ENCODE results near the gene HES5.

The HES5 gene

GRCh38 chr1:2508180-2508579 lies 21.9 kb downstream of the HES5 start:
- Histone ChIP-seq H3K36me3 (ENCODE audit: control insufficient read depth in 5 of 5, insufficient read depth in 5 of 5, low read length in 5 of 5) (peaks cover 0 to 59% (median 54%) of the 10 kb centered on the region in 5 donors), H3K27me3 (ENCODE audit: control insufficient read depth in 5 of 5, insufficient read depth in 4 of 5, low read length in 5 of 5) (peaks cover 8 to 24% (median 18%) of the 10 kb centered on the region in 5 donors), H3K9me3 (ENCODE audit: control insufficient read depth in 5 of 5, low read length in 5 of 5) (no peaks in the 10 kb centered on the region), H3K27ac (ENCODE audit: low read depth, low read length) (no peak overlapping the region), H3K4me3 (ENCODE audit: low read depth in 1 of 5, low read length in 5 of 5) (no peak overlapping the region), H3K4me1 (ENCODE audit: control insufficient read depth in 5 of 5, insufficient read depth in 5 of 5, low read length in 5 of 5) (peaks cover 0 to 10% (median 3%) of the 10 kb centered on the region in 5 donors), H3K9ac (ENCODE audit: low read length in 5 of 5) (no peak overlapping the region)

- no peaks in the 10 kb centered on the region for H3K9me3 ChIP-seq (ENCODE audit: control insufficient read depth in 5 of 5, low read length in 5 of 5)
- H3K27me3 ChIP-seq (ENCODE audit: control insufficient read depth in 5 of 5, insufficient read depth in 4 of 5, low read length in 5 of 5): peaks cover 12 to 28% (median 23%) of the 10 kb centered on the region in 5 donors
- H3K9ac ChIP-seq (ENCODE audit: low read length in 5 of 5): no peak overlapping the region
- peaks cover 0 to 55% (median 50%) of the 10 kb centered on the region in 5 donors for H3K36me3 ChIP-seq (ENCODE audit: control insufficient read depth in 5 of 5, insufficient read depth in 5 of 5, low read length in 5 of 5)
- no peak overlapping the region for H3K27ac ChIP-seq (ENCODE audit: low read depth, low read length)
- H3K4me1 ChIP-seq (ENCODE audit: control insufficient read depth in 5 of 5, insufficient read depth in 5 of 5, low read length in 5 of 5): peaks cover 0 to 10% (median 3%) of the 10 kb centered on the region in 5 donors
- no peak overlapping the region for H3K4me3 ChIP-seq (ENCODE audit: low read depth in 1 of 5, low read length in 5 of 5)
Observed at GRCh38 chr1:2507744-2508155, 22.3 kb downstream of the HES5 start.

GRCh38 chr1:2506901-2507565 lies 23.0 kb downstream of the HES5 start:
- no peak overlapping the region for H3K9ac ChIP-seq (ENCODE audit: low read length in 5 of 5)
- peaks cover 0 to 47% (median 43%) of the 10 kb centered on the region in 5 donors for H3K36me3 ChIP-seq (ENCODE audit: control insufficient read depth in 5 of 5, insufficient read depth in 5 of 5, low read length in 5 of 5)
- peaks cover 16 to 31% (median 27%) of the 10 kb centered on the region in 5 donors for H3K27me3 ChIP-seq (ENCODE audit: control insufficient read depth in 5 of 5, insufficient read depth in 4 of 5, low read length in 5 of 5)
- no peak overlapping the region for H3K4me3 ChIP-seq (ENCODE audit: low read depth in 1 of 5, low read length in 5 of 5)
- H3K27ac ChIP-seq (ENCODE audit: low read depth, low read length): no peak overlapping the region
- H3K9me3 ChIP-seq (ENCODE audit: control insufficient read depth in 5 of 5, low read length in 5 of 5): no peaks in the 10 kb centered on the region
- peaks cover 0 to 10% (median 3%) of the 10 kb centered on the region in 5 donors for H3K4me1 ChIP-seq (ENCODE audit: control insufficient read depth in 5 of 5, insufficient read depth in 5 of 5, low read length in 5 of 5)

GRCh38 chr1:2506007-2506860 lies 23.8 kb downstream of the HES5 start:
- Histone ChIP-seq H3K9ac (ENCODE audit: low read length in 5 of 5) (no peak overlapping the region), H3K4me1 (ENCODE audit: control insufficient read depth in 5 of 5, insufficient read depth in 5 of 5, low read length in 5 of 5) (peaks cover 0 to 10% (median 3%) of the 10 kb centered on the region in 5 donors), H3K4me3 (ENCODE audit: low read depth in 1 of 5, low read length in 5 of 5) (no peak overlapping the region), H3K9me3 (ENCODE audit: control insufficient read depth in 5 of 5, low read length in 5 of 5) (no peaks in the 10 kb centered on the region), H3K27me3 (ENCODE audit: control insufficient read depth in 5 of 5, insufficient read depth in 4 of 5, low read length in 5 of 5) (peaks cover 23 to 39% (median 35%) of the 10 kb centered on the region in 5 donors), H3K27ac (ENCODE audit: low read depth, low read length) (no peak overlapping the region), H3K36me3 (ENCODE audit: control insufficient read depth in 5 of 5, insufficient read depth in 5 of 5, low read length in 5 of 5) (peaks cover 0 to 39% (median 35%) of the 10 kb centered on the region in 5 donors)

GRCh38 chr1:2505461-2505994 lies 24.5 kb downstream of the HES5 start:
- no peak overlapping the region for H3K4me3 ChIP-seq (ENCODE audit: low read depth in 1 of 5, low read length in 5 of 5)
- peaks cover 0 to 32% (median 27%) of the 10 kb centered on the region in 5 donors for H3K36me3 ChIP-seq (ENCODE audit: control insufficient read depth in 5 of 5, insufficient read depth in 5 of 5, low read length in 5 of 5)
- H3K4me1 ChIP-seq (ENCODE audit: control insufficient read depth in 5 of 5, insufficient read depth in 5 of 5, low read length in 5 of 5): peaks cover 0 to 10% (median 3%) of the 10 kb centered on the region in 5 donors
- no peak overlapping the region for H3K27ac ChIP-seq (ENCODE audit: low read depth, low read length)
- no peak overlapping the region for H3K9ac ChIP-seq (ENCODE audit: low read length in 5 of 5)
- H3K9me3 ChIP-seq (ENCODE audit: control insufficient read depth in 5 of 5, low read length in 5 of 5): no peaks in the 10 kb centered on the region
- peaks cover 28 to 43% (median 38%) of the 10 kb centered on the region in 5 donors for H3K27me3 ChIP-seq (ENCODE audit: control insufficient read depth in 5 of 5, insufficient read depth in 4 of 5, low read length in 5 of 5)

GRCh38 chr1:2504949-2505272 lies 25.2 kb downstream of the HES5 start:
- H3K36me3 ChIP-seq (ENCODE audit: control insufficient read depth in 5 of 5, insufficient read depth in 5 of 5, low read length in 5 of 5): peaks cover 0 to 26% (median 21%) of the 10 kb centered on the region in 5 donors
- no peak overlapping the region for H3K9ac ChIP-seq (ENCODE audit: low read length in 5 of 5)
- no peak overlapping the region for H3K27ac ChIP-seq (ENCODE audit: low read depth, low read length)
- peaks cover 0 to 10% (median 4%) of the 10 kb centered on the region in 5 donors for H3K4me1 ChIP-seq (ENCODE audit: control insufficient read depth in 5 of 5, insufficient read depth in 5 of 5, low read length in 5 of 5)
- H3K9me3 ChIP-seq (ENCODE audit: control insufficient read depth in 5 of 5, low read length in 5 of 5): no peaks in the 10 kb centered on the region
- H3K27me3 ChIP-seq (ENCODE audit: control insufficient read depth in 5 of 5, insufficient read depth in 4 of 5, low read length in 5 of 5): peaks cover 33 to 48% (median 43%) of the 10 kb centered on the region in 5 donors
- no peak overlapping the region for H3K4me3 ChIP-seq (ENCODE audit: low read depth in 1 of 5, low read length in 5 of 5)

GRCh38 chr1:2504225-2504948 lies 25.7 kb downstream of the HES5 start:
- H3K9ac ChIP-seq (ENCODE audit: low read length in 5 of 5): no peak overlapping the region
- H3K4me1 ChIP-seq (ENCODE audit: control insufficient read depth in 5 of 5, insufficient read depth in 5 of 5, low read length in 5 of 5): peaks cover 0 to 10% (median 4%) of the 10 kb centered on the region in 5 donors
- no peaks in the 10 kb centered on the region for H3K9me3 ChIP-seq (ENCODE audit: control insufficient read depth in 5 of 5, low read length in 5 of 5)
- H3K4me3 ChIP-seq (ENCODE audit: low read depth in 1 of 5, low read length in 5 of 5): no peak overlapping the region
- peaks cover 35 to 48% (median 47%) of the 10 kb centered on the region in 5 donors for H3K27me3 ChIP-seq (ENCODE audit: control insufficient read depth in 5 of 5, insufficient read depth in 4 of 5, low read length in 5 of 5)
- peaks cover 0 to 21% (median 16%) of the 10 kb centered on the region in 5 donors for H3K36me3 ChIP-seq (ENCODE audit: control insufficient read depth in 5 of 5, insufficient read depth in 5 of 5, low read length in 5 of 5)
- H3K27ac ChIP-seq (ENCODE audit: low read depth, low read length): no peak overlapping the region

- H3K36me3 ChIP-seq (ENCODE audit: control insufficient read depth in 5 of 5, insufficient read depth in 5 of 5, low read length in 5 of 5): peaks cover 0 to 14% (median 9%) of the 10 kb centered on the region in 5 donors
- peaks cover 42 to 54% (median 53%) of the 10 kb centered on the region in 5 donors for H3K27me3 ChIP-seq (ENCODE audit: control insufficient read depth in 5 of 5, insufficient read depth in 4 of 5, low read length in 5 of 5)
- H3K4me1 ChIP-seq (ENCODE audit: control insufficient read depth in 5 of 5, insufficient read depth in 5 of 5, low read length in 5 of 5): peaks cover 0 to 10% (median 4%) of the 10 kb centered on the region in 5 donors
- H3K4me3 ChIP-seq (ENCODE audit: low read depth in 1 of 5, low read length in 5 of 5): no peak overlapping the region
- H3K27ac ChIP-seq (ENCODE audit: low read depth, low read length): no peak overlapping the region
- no peaks in the 10 kb centered on the region for H3K9me3 ChIP-seq (ENCODE audit: control insufficient read depth in 5 of 5, low read length in 5 of 5)
- no peak overlapping the region for H3K9ac ChIP-seq (ENCODE audit: low read length in 5 of 5)
Observed at GRCh38 chr1:2503554-2504224, 26.4 kb downstream of the HES5 start.
